GM12864 (cell line): Measurements from ENCODE around the gene MICALL1.

Source experiments
- DNase-seq: peaks from one replicate; pipeline ENCODE4 v3.0.0-alpha.2; 2011; ENCODE audit warnings: low read depth
- H3K4me3 ChIP-seq: 2 replicates; pipeline ENCODE4 v1.5.1; 2011; ENCODE audit warnings: mild to moderate bottlenecking, low read depth, low read length, control low read depth
- TF ChIP-seq, protein P1 (sequence below): IDR thresholded peaks from 2 replicates; pipeline ENCODE4 v1.5.1; 2011; ENCODE audit warnings: low read depth, mild to moderate bottlenecking, moderate library complexity, low read length, control low read depth, inconsistent platforms; ENCODE audit errors: missing control alignments

MICALL1 gene

GRCh38 chr22:37959231-37959825 is 53.2 kb downstream of the MICALL1 start:
- H3K4me3 ChIP-seq: no peak overlapping the region
- DNase-seq: no peak
- TF ChIP-seq, protein P1, sequence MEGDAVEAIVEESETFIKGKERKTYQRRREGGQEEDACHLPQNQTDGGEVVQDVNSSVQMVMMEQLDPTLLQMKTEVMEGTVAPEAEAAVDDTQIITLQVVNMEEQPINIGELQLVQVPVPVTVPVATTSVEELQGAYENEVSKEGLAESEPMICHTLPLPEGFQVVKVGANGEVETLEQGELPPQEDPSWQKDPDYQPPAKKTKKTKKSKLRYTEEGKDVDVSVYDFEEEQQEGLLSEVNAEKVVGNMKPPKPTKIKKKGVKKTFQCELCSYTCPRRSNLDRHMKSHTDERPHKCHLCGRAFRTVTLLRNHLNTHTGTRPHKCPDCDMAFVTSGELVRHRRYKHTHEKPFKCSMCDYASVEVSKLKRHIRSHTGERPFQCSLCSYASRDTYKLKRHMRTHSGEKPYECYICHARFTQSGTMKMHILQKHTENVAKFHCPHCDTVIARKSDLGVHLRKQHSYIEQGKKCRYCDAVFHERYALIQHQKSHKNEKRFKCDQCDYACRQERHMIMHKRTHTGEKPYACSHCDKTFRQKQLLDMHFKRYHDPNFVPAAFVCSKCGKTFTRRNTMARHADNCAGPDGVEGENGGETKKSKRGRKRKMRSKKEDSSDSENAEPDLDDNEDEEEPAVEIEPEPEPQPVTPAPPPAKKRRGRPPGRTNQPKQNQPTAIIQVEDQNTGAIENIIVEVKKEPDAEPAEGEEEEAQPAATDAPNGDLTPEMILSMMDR: no peak

DNA sequence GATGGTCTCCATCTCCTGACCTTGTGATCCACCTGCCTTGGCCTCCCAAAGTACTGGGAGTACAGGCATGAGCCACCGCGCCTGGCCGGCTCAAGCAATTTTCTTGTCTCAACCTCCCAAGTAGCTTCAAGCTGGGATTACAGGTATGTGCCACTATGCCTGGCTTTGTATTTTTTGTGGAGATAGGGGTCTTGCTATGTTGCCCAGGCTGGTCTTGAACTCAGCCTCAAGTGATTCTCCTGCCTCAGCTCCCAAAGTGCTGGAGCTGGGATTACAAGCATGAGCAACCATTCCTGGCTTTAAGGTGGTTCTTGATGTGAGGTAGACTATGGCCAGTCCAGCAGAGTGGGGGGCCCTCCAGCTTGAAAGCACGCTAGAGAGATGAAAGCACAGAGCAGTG is 55.0 kb downstream of the MICALL1 start:
- H3K4me3 ChIP-seq: no peak overlapping the region
- TF ChIP-seq, protein P1: no peak
- DNase-seq: no peak

GRCh38 chr22:37965940-37966664 is 60.0 kb downstream of the MICALL1 start:
- TF ChIP-seq, protein P1: no peak
- no peak overlapping the region for H3K4me3 ChIP-seq
- DNase-seq: no peak

GRCh38 chr22:37967147-37967546 is 61.0 kb downstream of the MICALL1 start:
- TF ChIP-seq, protein P1: no peak
- no peak for DNase-seq
- no peak overlapping the region for H3K4me3 ChIP-seq

DNA sequence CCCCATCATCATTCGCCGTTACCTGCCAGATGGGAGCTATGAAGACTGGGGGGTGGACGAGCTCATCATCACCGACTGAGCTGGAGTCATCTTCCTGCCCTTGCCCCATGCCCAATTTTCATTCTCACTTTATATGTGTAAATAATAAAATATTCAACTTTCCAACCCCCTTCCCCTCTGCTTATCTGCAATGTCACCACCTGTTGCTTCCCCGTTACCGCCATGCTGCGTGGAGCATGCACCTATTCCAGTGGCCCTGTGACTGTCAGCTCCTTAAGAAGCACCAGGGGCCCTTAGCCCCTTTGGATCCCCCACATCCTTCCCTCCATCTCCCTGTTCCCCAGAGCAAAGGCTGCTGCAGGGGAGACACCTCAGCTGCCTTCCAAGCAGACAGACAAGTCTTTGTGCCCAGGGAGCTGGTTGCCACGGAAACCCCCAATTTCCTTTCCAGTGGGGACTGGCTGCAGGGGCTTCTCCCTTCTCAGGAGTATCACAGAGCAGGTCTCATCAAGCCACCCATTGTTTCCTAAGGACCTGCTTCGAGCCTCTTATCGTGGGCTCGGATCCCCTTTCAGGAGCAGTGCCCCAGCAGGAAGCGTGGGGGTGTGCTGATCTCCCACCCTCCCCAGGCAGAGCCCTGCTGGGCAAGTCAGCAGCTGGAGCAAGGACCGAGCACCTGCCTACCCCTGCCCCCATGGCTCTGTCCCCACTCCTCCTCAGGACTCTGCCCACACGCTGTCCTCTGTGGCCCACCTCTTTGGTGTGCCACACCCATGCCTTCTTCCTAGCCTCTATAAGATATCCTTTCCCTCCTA is 61.7 kb downstream of the MICALL1 start:
- TF ChIP-seq, protein P1: no peak
- no peak overlapping the region for H3K4me3 ChIP-seq
- no peak for DNase-seq

DNA sequence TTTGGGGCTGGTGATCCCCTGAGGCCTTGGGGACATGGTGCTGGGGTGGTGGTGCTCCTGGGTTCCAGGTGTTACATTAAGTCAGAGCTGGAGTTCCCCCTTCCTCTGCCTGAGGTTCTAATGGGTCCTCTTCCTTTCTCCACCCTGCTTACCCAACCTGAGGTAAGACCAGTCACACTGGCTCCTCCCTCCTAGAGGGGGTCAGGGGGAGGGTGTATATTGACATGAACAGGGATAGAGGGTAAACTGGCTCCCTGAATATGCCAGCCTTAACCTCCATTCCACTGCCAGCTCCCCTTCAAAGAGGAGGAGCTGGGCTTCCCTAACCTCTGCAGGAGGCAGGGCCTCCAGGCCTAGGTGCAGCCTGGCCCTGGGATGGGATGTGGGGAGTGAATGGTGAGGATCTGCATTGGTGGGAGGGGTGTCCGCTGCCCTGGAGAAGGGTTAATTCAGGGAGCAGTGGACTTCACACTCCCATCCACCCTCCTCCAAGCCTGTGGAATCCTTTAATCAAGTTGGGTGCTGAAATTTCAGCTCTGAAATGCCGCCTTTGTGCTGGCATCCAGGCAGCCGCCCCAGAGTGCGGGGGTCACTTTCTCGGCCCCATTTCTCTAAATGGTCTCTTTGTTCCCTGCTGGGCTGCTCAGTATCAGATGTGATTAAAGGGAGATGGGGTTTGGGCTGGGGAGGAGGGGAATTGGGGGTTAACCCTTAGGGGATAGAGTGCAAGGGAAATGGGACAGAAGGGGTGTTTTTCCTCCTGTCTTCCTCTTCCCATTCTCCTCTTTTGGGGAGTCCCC is 62.6 kb downstream of the MICALL1 start:
- H3K4me3 ChIP-seq: no peak overlapping the region
- TF ChIP-seq, protein P1: no peak
- DNase-seq: no peak
